ENCODE results near the gene IL9. TPM values are rescaled to one million over a fixed set of nuclear protein-coding genes. Genes with fewer than 3 reads are reported as not detected.
A peak's percentile ranks its signal among the peaks of the same experiment; 100 is the strongest.

The IL9 gene
- total RNA-seq, 1 experiment from 2014 or later, result not detected

DNA sequence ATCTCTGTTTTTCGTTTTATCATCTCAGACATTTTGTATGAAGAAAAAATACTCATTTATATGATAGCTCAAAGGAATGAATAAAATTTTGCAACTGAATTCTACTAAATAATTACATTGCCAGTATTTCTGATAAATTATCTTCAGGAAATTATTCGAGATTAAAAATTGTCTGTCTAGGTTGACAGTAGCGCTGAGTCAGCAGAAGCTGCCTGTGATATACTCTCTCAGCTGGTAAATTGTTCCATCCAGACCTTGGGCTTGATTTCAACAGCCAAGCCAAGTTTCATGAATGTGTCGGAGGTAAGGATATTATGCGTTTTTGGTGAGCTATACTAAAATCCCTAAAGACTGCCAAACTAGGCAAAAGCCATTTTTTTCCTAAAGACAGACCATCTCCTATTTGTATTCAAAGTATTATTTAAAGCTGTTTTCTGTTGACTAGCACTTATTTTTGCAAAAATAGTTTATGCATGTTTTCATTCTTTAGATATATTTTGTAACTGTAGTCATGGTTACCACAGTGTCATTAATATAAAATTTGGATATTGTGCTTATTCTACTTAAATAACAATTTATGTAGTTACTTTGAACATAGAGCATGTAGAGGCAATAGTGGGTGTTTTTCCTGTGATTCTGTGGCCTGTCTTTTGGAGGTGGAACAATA lies 41.7 kb upstream of the IL9 start:
- no peaks in the 10 kb centered on the region for H3K9me3 ChIP-seq (ENCODE audit: control insufficient read depth, insufficient read depth, low read depth, low read length)
- ChIA-PET CTCF (no interaction called here), POLR2A (no interaction called here)
- intact Hi-C loops (cut with micrococcal nuclease; ENCODE audit: unreplicated experiment) (no loop called here), in situ Hi-C loops (cut with HindIII; ENCODE audit: low pct_unique_long_range_greater_than_20kb, low sequenced_read_pairs) (no loop called here)
- H3K36me3 ChIP-seq (ENCODE audit: control insufficient read depth, insufficient read depth, low read length), result no peaks in the 10 kb centered on the region
- H3K4me3 ChIP-seq (ENCODE audit: low read depth in 2 of 2, low read length in 2 of 2), result no peak overlapping the region
- no TSS peak for BruUV-seq (replicated peaks)
- DNase-seq (ENCODE audit: low read depth, low spot score) (no peak), ATAC-seq (no peak)
- TF ChIP-seq TCF7L2 (IDR thresholded peaks at IDR 0.05; ENCODE audit: low read depth, low read length), result no peak
- TF ChIP-seq CTCF (IDR thresholded peaks at IDR 0.05), result no peak
- no peak for TF ChIP-seq POLR2AphosphoS5 (IDR thresholded peaks at IDR 0.05; ENCODE audit: low read depth, low read length)
- TF ChIP-seq, protein P1, sequence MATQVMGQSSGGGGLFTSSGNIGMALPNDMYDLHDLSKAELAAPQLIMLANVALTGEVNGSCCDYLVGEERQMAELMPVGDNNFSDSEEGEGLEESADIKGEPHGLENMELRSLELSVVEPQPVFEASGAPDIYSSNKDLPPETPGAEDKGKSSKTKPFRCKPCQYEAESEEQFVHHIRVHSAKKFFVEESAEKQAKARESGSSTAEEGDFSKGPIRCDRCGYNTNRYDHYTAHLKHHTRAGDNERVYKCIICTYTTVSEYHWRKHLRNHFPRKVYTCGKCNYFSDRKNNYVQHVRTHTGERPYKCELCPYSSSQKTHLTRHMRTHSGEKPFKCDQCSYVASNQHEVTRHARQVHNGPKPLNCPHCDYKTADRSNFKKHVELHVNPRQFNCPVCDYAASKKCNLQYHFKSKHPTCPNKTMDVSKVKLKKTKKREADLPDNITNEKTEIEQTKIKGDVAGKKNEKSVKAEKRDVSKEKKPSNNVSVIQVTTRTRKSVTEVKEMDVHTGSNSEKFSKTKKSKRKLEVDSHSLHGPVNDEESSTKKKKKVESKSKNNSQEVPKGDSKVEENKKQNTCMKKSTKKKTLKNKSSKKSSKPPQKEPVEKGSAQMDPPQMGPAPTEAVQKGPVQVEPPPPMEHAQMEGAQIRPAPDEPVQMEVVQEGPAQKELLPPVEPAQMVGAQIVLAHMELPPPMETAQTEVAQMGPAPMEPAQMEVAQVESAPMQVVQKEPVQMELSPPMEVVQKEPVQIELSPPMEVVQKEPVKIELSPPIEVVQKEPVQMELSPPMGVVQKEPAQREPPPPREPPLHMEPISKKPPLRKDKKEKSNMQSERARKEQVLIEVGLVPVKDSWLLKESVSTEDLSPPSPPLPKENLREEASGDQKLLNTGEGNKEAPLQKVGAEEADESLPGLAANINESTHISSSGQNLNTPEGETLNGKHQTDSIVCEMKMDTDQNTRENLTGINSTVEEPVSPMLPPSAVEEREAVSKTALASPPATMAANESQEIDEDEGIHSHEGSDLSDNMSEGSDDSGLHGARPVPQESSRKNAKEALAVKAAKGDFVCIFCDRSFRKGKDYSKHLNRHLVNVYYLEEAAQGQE (IDR thresholded peaks at IDR 0.05; ENCODE audit: insufficient read depth in 1 of 2, low read depth in 2 of 2, low read length in 1 of 2), result no peak
- TF ChIP-seq SIN3A (IDR thresholded peaks at IDR 0.05; ENCODE audit: borderline replicate concordance, insufficient read depth, low read depth, low read length), result no peak
- no peak overlapping the region for H3K27ac ChIP-seq (ENCODE audit: low read length)
- H3K27me3 ChIP-seq (ENCODE audit: control insufficient read depth, insufficient read depth, low read length), result no peaks in the 10 kb centered on the region
- H3K4me1 ChIP-seq (ENCODE audit: control insufficient read depth, insufficient read depth, low read length), result no peaks in the 10 kb centered on the region

DNA sequence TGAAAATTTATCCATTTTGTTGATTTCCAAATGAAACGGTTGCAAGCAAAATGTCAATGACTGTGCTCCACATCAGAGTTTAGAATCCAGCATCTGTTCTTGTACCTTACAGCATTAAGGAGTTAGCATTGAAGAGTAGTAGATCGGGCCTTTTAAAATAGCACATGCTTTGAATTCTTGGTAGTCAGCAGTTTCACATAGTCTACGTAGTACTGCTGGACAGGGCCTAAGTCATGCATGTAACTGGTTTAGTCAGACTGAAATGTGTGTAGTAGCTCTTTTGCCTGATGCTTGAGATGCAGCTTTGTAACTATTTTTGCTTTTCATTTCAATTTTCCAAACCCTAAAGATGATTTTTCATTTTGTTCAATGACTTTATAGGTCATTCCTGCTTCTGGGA lies 39.3 kb upstream of the IL9 start:
- ATAC-seq, result no peak
- Histone ChIP-seq H3K4me1 (ENCODE audit: control insufficient read depth, insufficient read depth, low read length) (no peaks in the 10 kb centered on the region), H3K4me3 (ENCODE audit: low read depth in 2 of 2, low read length in 2 of 2) (no peak overlapping the region), H3K27me3 (ENCODE audit: control insufficient read depth, insufficient read depth, low read length) (no peaks in the 10 kb centered on the region), H3K36me3 (ENCODE audit: control insufficient read depth, insufficient read depth, low read length) (no peaks in the 10 kb centered on the region), H3K9me3 (ENCODE audit: control insufficient read depth, insufficient read depth, low read depth, low read length) (no peaks in the 10 kb centered on the region), H3K27ac (ENCODE audit: low read length) (no peak overlapping the region)
- POLR2A ChIA-PET, result no interaction called here
- CTCF ChIA-PET, result no interaction called here
- intact Hi-C loops (cut with micrococcal nuclease; ENCODE audit: unreplicated experiment) (no loop called here), in situ Hi-C loops (cut with HindIII; ENCODE audit: low pct_unique_long_range_greater_than_20kb, low sequenced_read_pairs) (no loop called here)
- no peak for DNase-seq (ENCODE audit: low read depth, low spot score)
- no TSS peak for BruUV-seq (replicated peaks)
- TF ChIP-seq, protein P1 (IDR thresholded peaks at IDR 0.05; ENCODE audit: insufficient read depth in 1 of 2, low read depth in 2 of 2, low read length in 1 of 2), result peak in 1 of 2 experiments; percentile 35; a peak in 1 of 4 replicates
- no peak for TF ChIP-seq CTCF (IDR thresholded peaks at IDR 0.05)

Measured in Panc1 (cell line).